OCI-LY7 (cell line): ENCODE measurements around the gene ATP5PD. TPM values are rescaled to one million over a fixed set of nuclear protein-coding genes. Genes with fewer than 3 reads are reported as not detected.

ENCODE experiments used
- BruUV-seq: library from RNA; stranded (reverse); fragments of 400-500 nt; replicated peaks from 2 replicates; lab custom pipeline; 2021; lab: Mats Ljungman, UMichigan
- CTCF ChIA-PET: fragments of 300-600 bp; sonication (Branson Sonifier 250); formaldehyde crosslinking; loops from one replicate; lab custom pipeline; 2022; ENCODE audit warnings: antibody characterized with exemption; ENCODE audit not compliant: unreplicated experiment; lab: Charles Lee
- POLR2A ChIA-PET: fragments of 300-600 bp; sonication (Branson Sonifier 250); formaldehyde crosslinking; loops from one replicate; lab custom pipeline; 2022; ENCODE audit warnings: antibody characterized with exemption; lab: Charles Lee
- DNase-seq: peaks from one replicate; pipeline ENCODE4 v3.0.0-alpha.2; 2015; ENCODE audit warnings: low spot score
- H2AFZ ChIP-seq: fragments of 200-600 bp; sonication (generic), shearing (Covaris generic); 2 replicates; pipeline ENCODE4 v1.6.1; 2014; ENCODE audit warnings: mild to moderate bottlenecking, antibody characterized with exemption, low read length, moderate library complexity
- H3K27ac ChIP-seq: fragments of 200-600 bp; sonication (generic); 2 replicates; pipeline ENCODE4 v1.5.1; 2014; ENCODE audit warnings: mixed run types, low read depth, mild to moderate bottlenecking, moderate library complexity, low read length, inconsistent platforms; ENCODE audit not compliant: poor library complexity, severe bottlenecking
- H3K36me3 ChIP-seq: fragments of 200-600 bp; sonication (generic); 2 replicates; pipeline ENCODE4 v1.6.1; 2014; ENCODE audit warnings: mild to moderate bottlenecking, antibody characterized with exemption, low read length, moderate library complexity, mixed read lengths; ENCODE audit not compliant: insufficient read depth
- H3K4me1 ChIP-seq: fragments of 200-600 bp; sonication (generic); 2 replicates; pipeline ENCODE4 v1.5.1; 2014; ENCODE audit warnings: mild to moderate bottlenecking, low read length; ENCODE audit not compliant: insufficient read depth, poor library complexity, severe bottlenecking
- H3K4me2 ChIP-seq: fragments of 200-600 bp; sonication (generic); 2 replicates; pipeline ENCODE4 v1.6.1; 2014; ENCODE audit warnings: mild to moderate bottlenecking, low read length
- H3K4me3 ChIP-seq: fragments of 200-600 bp; sonication (generic); 2 replicates; pipeline ENCODE4 v1.5.1; 2014; ENCODE audit warnings: mild to moderate bottlenecking, low read depth, low read length; ENCODE audit not compliant: poor library complexity, severe bottlenecking
- H3K79me2 ChIP-seq: fragments of 200-600 bp; sonication (generic); 2 replicates; pipeline ENCODE4 v1.6.1; 2016; ENCODE audit warnings: low read depth, mild to moderate bottlenecking, low read length, moderate library complexity, mixed read lengths; ENCODE audit not compliant: insufficient read depth
- H3K9me2 ChIP-seq: fragments of 200-600 bp; sonication (generic); 2 replicates; pipeline ENCODE4 v1.6.1; 2016; ENCODE audit warnings: mild to moderate bottlenecking, low read length, mixed read lengths; ENCODE audit not compliant: insufficient read depth
- H3K9me3 ChIP-seq: fragments of 200-600 bp; sonication (generic); 2 replicates; pipeline ENCODE4 v1.6.1; 2014; ENCODE audit warnings: mild to moderate bottlenecking, mixed run types, low read length, mixed read lengths
- H4K20me1 ChIP-seq: fragments of 200-600 bp; sonication (generic); 2 replicates; pipeline ENCODE4 v1.6.1; 2014; ENCODE audit warnings: mild to moderate bottlenecking, antibody characterized with exemption, low read length, moderate library complexity, mixed read lengths; ENCODE audit not compliant: insufficient read depth
- EZH2phosphoT487 ChIP-seq: fragments of 200-600 bp; sonication (generic); IDR thresholded peaks from 2 replicates; pipeline ENCODE4 v1.6.1; 2018; ENCODE audit warnings: low read depth, borderline replicate concordance, mild to moderate bottlenecking, mixed run types, antibody characterized with exemption, low read length, moderate library complexity, mixed read lengths
- intact Hi-C: fragments of 100-400 bp; cut with micrococcal nuclease; formaldehyde crosslinking; loops from one replicate; pipeline ENCODE4 v1.10.0; 2022; ENCODE audit not compliant: unreplicated experiment
- total RNA-seq, 2 experiments: library from RNA; depleted of rRNA in 1 of 2; stranded (reverse); fragments of >200 nt in 1 of 2; shearing (Covaris generic) in 1 of 2; gene quantifications; 2 replicates each; pipeline ENCODE4 v1.2.3, GENCODE V29; 2014 to 2022
- TF ChIP-seq, protein P1 (sequence below): fragments of 200-600 bp; sonication (generic); conservative IDR thresholded peaks from 2 replicates; pipeline ENCODE4 v1.5.1; 2014; ENCODE audit warnings: mild to moderate bottlenecking, antibody characterized with exemption, low read length, moderate library complexity, mixed read lengths

ATP5PD gene
- total RNA-seq, 2 experiments from 2014 or later, result 301 to 317 TPM

DNA sequence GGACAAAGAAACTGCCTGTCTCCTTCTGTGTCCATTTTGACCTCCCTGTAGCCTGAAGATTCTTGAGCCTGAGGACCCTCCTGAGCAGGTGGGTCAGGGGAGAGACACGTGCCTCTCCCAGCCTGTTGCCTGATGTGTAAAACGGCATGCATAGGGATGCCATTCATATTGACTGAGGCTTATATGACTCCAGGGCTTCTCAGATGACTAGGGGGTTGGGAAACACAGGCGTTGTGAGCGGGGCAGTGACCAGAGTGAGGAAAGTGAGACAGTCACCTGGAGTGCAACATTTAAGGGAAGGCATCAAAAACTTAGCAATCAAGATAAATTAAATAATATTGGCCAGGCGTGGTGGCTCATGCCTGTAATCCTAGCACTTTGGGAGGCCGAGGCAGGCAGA is 35.9 kb upstream of the ATP5PD start:
- Histone ChIP-seq H2AFZ (no peak overlapping the region), H3K79me2 (no peaks in the 10 kb centered on the region), H3K9me3 (no peaks in the 10 kb centered on the region), H3K4me2 (no peak overlapping the region), H3K4me3 (no peak overlapping the region), H3K36me3 (no peaks in the 10 kb centered on the region), H3K27ac (no peak overlapping the region), H3K4me1 (peaks cover 5% of the 10 kb centered on the region), H3K9me2 (no peaks in the 10 kb centered on the region), H4K20me1 (no peaks in the 10 kb centered on the region)
- DNase-seq, result no peak
- CTCF ChIA-PET, result no interaction called here
- POLR2A ChIA-PET, result no interaction called here
- no TSS peak for BruUV-seq
- intact Hi-C loops, result no loop called here
- TF ChIP-seq, protein P1, sequence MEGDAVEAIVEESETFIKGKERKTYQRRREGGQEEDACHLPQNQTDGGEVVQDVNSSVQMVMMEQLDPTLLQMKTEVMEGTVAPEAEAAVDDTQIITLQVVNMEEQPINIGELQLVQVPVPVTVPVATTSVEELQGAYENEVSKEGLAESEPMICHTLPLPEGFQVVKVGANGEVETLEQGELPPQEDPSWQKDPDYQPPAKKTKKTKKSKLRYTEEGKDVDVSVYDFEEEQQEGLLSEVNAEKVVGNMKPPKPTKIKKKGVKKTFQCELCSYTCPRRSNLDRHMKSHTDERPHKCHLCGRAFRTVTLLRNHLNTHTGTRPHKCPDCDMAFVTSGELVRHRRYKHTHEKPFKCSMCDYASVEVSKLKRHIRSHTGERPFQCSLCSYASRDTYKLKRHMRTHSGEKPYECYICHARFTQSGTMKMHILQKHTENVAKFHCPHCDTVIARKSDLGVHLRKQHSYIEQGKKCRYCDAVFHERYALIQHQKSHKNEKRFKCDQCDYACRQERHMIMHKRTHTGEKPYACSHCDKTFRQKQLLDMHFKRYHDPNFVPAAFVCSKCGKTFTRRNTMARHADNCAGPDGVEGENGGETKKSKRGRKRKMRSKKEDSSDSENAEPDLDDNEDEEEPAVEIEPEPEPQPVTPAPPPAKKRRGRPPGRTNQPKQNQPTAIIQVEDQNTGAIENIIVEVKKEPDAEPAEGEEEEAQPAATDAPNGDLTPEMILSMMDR, result no peak
- TF ChIP-seq EZH2phosphoT487, result no peak

DNA sequence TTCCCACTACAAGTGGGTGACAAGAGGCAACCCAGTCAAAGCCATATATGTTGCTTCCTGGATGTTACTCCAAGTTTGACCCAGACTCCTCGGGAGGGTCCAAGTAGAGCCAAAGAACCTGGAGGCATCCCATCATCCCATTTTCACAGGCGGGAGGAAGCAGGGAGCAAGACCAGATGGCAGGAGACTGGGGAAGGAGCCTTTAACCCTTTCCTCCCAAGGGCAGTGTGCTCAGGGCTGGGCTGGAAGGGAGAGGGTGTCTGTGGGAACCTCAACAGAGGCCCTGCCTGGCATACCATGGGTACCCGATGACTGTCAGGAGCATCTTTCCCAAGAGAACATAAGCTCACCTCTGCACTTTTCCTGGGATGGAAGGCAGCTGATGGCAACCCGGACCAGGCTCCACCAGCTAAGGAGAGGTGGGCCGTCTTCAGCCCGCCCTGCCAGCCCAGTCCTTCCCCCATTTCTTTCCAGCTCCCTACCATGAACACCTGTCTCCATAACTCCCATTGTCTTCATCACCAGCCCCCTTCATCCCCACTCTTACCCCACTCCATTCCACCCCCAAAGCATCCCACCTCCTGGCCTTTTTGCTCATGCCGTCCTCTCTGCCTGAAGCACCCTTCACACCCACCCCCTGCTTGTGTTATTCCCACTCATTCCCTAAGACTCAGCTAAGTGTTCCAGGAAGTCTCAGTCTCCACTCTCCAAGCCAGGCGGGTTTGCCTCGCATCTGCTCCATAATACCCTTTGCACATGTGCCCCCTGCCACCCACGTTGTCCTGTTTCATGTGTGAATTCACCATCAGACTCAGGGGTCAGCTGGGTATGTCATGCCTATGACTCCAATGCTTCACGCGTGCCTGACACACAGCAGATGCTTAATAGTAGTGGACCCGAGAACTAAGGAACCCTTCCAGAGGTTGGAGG is 35.1 kb upstream of the ATP5PD start:
- BruUV-seq, result no TSS peak

DNA sequence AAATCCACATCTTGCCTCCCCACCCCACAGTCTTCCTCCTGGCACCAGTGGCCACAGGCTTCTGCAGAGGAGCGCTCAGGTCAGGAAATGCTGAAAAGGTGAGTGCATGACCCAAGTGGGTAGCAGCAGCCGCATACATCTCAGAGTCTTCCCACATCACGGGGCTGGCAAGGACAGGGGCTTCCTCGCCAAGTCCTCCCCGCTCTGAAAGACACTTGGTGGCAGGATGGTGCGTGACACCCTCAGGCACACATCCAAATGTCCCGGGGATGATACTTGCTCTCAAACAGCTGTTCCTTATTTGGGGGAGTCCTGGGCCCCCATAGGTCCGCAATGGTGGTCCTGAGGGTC is 32.2 kb upstream of the ATP5PD start:
- POLR2A ChIA-PET, result no interaction called here
- H3K9me3 ChIP-seq, result no peaks in the 10 kb centered on the region
- CTCF ChIA-PET, result no interaction called here
- intact Hi-C loops, result no loop called here
- no peak overlapping the region for H3K27ac ChIP-seq
- H2AFZ ChIP-seq, result no peak overlapping the region
- H3K36me3 ChIP-seq, result no peaks in the 10 kb centered on the region
- no peaks in the 10 kb centered on the region for H3K79me2 ChIP-seq
- no peak for TF ChIP-seq EZH2phosphoT487
- TF ChIP-seq, protein P1, result no peak
- no peak for DNase-seq
- BruUV-seq, result no TSS peak
- no peak overlapping the region for H3K4me3 ChIP-seq
- H3K4me1 ChIP-seq, result no peaks in the 10 kb centered on the region
- no peaks in the 10 kb centered on the region for H3K9me2 ChIP-seq
- H3K4me2 ChIP-seq, result no peak overlapping the region
- H4K20me1 ChIP-seq, result no peaks in the 10 kb centered on the region

More for the DNA sequence above, 35.1 kb upstream of the ATP5PD start:
- Histone ChIP-seq H3K4me1 (no peaks in the 10 kb centered on the region), H3K36me3 (no peaks in the 10 kb centered on the region), H3K27ac (no peak overlapping the region), H4K20me1 (no peaks in the 10 kb centered on the region), H3K9me3 (no peaks in the 10 kb centered on the region), H3K79me2 (no peaks in the 10 kb centered on the region), H3K9me2 (no peaks in the 10 kb centered on the region), H3K4me2 (no peak overlapping the region), H3K4me3 (no peak overlapping the region), H2AFZ (no peak overlapping the region)
- intact Hi-C loops, result no loop called here
- CTCF ChIA-PET, result no interaction called here
- POLR2A ChIA-PET, result interaction anchor here (0.6 to 1.6 kb wide), 3 partner anchors 12 to 69 kb away, joined by 3 read pairs; no protein-coding TSS in a partner anchor
- TF ChIP-seq, protein P1, result no peak
- no peak for DNase-seq
